AG09319 (cell line): ENCODE results near the gene PDE4B.

Experiments used
- DNase-seq: peaks from one replicate; pipeline ENCODE4 v3.0.0-alpha.2; 2010; ENCODE audit warnings: low read depth; ENCODE audit errors: extremely low read depth
- TF ChIP-seq, protein P1 (sequence below): IDR thresholded peaks from 2 replicates; pipeline ENCODE4 v1.5.1; 2011; ENCODE audit warnings: low read depth, mild to moderate bottlenecking, inconsistent platforms, low read length, moderate library complexity

The PDE4B gene

GRCh38 chr1:66351478-66351877 is 558.8 kb downstream of the PDE4B start:
- no peak for DNase-seq
- TF ChIP-seq, protein P1, sequence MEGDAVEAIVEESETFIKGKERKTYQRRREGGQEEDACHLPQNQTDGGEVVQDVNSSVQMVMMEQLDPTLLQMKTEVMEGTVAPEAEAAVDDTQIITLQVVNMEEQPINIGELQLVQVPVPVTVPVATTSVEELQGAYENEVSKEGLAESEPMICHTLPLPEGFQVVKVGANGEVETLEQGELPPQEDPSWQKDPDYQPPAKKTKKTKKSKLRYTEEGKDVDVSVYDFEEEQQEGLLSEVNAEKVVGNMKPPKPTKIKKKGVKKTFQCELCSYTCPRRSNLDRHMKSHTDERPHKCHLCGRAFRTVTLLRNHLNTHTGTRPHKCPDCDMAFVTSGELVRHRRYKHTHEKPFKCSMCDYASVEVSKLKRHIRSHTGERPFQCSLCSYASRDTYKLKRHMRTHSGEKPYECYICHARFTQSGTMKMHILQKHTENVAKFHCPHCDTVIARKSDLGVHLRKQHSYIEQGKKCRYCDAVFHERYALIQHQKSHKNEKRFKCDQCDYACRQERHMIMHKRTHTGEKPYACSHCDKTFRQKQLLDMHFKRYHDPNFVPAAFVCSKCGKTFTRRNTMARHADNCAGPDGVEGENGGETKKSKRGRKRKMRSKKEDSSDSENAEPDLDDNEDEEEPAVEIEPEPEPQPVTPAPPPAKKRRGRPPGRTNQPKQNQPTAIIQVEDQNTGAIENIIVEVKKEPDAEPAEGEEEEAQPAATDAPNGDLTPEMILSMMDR, result no peak; the same call in 1 of the 2 replicates

- DNase-seq, result no peak
- TF ChIP-seq, protein P1, result no peak
Measured at GRCh38 chr1:66351913-66352312, 559.2 kb downstream of the PDE4B start.

- TF ChIP-seq, protein P1, result no peak
- DNase-seq, result no peak
Measured at GRCh38 chr1:66352792-66353191, 560.1 kb downstream of the PDE4B start.

DNA sequence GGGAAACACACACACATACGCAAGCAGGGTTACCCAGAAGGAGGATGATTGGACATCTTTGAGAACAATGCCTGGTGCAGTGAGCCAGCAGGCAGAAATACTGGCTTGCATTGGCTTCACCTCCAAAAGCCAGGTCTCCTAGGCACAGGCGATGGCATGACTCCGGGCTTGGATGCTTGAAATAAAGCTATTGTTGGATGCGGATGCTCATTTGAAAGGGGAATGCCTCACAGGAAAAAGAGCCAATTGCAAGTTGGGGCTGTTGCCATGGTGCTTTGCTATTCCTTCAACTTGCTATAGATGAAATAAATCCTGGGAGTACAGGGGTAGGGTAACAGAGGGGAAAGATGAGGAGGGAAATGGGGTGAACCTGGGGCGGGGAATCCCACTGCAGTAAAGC is 560.6 kb downstream of the PDE4B start:
- DNase-seq, result no peak
- TF ChIP-seq, protein P1, result no peak

DNA sequence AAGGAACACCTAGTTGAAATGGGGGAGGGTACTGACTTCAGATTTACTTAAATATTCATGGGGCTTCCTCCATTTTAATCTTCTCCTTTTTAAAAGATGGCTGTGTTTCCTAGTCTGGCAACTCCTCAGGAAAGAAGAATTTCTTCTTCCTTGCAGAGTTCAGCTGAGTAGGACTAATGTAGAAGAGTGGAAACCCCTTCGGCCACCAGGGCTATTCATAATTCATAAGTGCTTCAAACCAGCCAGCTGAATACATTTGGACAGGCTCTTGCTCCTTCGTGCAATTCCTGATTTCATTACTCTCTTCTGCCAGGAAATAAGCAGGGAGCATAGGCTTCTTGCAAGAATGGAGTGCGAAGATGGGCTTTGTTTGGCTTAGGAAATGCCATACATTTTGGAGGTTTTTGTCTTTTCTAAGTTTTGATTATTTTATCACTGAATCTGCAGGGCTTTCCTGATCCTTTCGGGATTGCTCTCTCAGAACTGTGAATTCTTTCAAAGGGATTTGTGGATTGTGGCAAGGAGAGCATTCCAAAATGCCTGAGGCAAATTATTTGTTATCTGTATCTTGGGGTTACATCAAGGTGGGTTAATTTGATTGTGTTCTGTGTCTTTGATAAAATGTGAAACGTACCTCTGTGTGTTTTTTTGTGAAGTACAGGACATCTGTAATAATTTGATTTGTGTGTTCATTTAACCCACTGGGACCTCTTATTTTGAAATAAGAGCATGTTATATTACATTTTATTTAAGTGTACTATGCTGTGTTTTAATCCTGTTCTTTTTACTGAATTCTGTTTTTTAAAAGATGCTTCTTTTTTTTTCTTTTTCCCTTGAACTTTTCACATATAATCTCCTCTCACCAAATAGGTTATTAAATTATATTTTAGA is 561.9 kb downstream of the PDE4B start:
- TF ChIP-seq, protein P1, result no peak
- DNase-seq, result no peak

- no peak for DNase-seq
- TF ChIP-seq, protein P1, result no peak
Measured at GRCh38 chr1:66355756-66356155, 563.1 kb downstream of the PDE4B start.

- TF ChIP-seq, protein P1, result no peak
- no peak for DNase-seq
Measured at GRCh38 chr1:66356605-66357004, 563.9 kb downstream of the PDE4B start.
